H1 (cell line): ENCODE measurements around the gene CPE. TPM values are rescaled to one million over a fixed set of nuclear protein-coding genes. Genes with fewer than 3 reads are reported as not detected.

ENCODE experiments used
- CTCF ChIA-PET: fragments of 300-600 bp; sonication (Branson Sonifier 250); formaldehyde crosslinking; loops from one replicate; lab custom pipeline; 2021; ENCODE audit not compliant: partially characterized antibody; lab: Charles Lee
- POLR2A ChIA-PET: fragments of 300-600 bp; sonication (Branson Sonifier 250); formaldehyde crosslinking; loops from one replicate; lab custom pipeline; 2021; ENCODE audit warnings: inconsistent platforms; ENCODE audit not compliant: partially characterized antibody; lab: Charles Lee
- DNase-seq, 2 experiments: peaks; one replicate each; pipeline versions ENCODE4 v3.0.0 to v3.0.0-alpha.2; 2010 to 2022; ENCODE audit warnings: low spot score in 2 of 2, low read depth in 1 of 2, mixed read lengths in 1 of 2
- FAIRE-seq: peaks from 2 replicates; lab custom pipeline; 2011; peaks lifted over from hg19 to GRCh38; lab: Jason Lieb, UNC
- H2AFZ ChIP-seq: 2 replicates; pipeline ENCODE4 v1.8.1; 2012; ENCODE audit warnings: low read length, inconsistent platforms
- H2AK5ac ChIP-seq: 2 replicates; pipeline ENCODE4 v1.6.1; 2013; ENCODE audit warnings: low read depth, low read length
- H2BK120ac ChIP-seq: replicated peaks from 2 replicates; pipeline ENCODE3; 2013; ENCODE audit warnings: low read depth, low read length, inconsistent platforms
- H2BK12ac ChIP-seq: 2 replicates; pipeline ENCODE4 v1.6.1; 2013; ENCODE audit warnings: low read depth, low read length
- H2BK15ac ChIP-seq: 2 replicates; pipeline ENCODE4 v1.6.1; 2013; ENCODE audit warnings: low read length
- H2BK20ac ChIP-seq: 2 replicates; pipeline ENCODE4 v1.6.1; 2013; ENCODE audit warnings: low read length
- H2BK5ac ChIP-seq: 2 replicates; pipeline ENCODE4 v1.6.1; 2013; ENCODE audit warnings: low read depth, low read length
- H3K14ac ChIP-seq: 2 replicates; pipeline ENCODE4 v1.6.1; 2013; ENCODE audit warnings: inconsistent platforms; ENCODE audit not compliant: insufficient read length
- H3K18ac ChIP-seq: 2 replicates; pipeline ENCODE4 v1.6.1; 2013; ENCODE audit warnings: low read length; ENCODE audit errors: extremely low read depth
- H3K23ac ChIP-seq: 2 replicates; pipeline ENCODE4 v1.6.1; 2013; ENCODE audit warnings: inconsistent platforms; ENCODE audit not compliant: insufficient read length
- H3K23me2 ChIP-seq: 2 replicates; pipeline ENCODE4 v1.6.1; 2013; ENCODE audit warnings: low read depth, low read length
- H3K27ac ChIP-seq: 2 replicates; pipeline ENCODE4 v1.6.1; 2011; ENCODE audit warnings: low read depth, low read length, inconsistent platforms
- H3K27me3 ChIP-seq, 4 experiments: replicated peaks in 1 of 4; 1 replicate in 1 of 4; 2 replicates in 3 of 4; pipeline versions ENCODE4 v1.6.1 to v1.8.1; 2011 to 2013; ENCODE audit warnings: low read length in 3 of 4, mild to moderate bottlenecking in 3 of 4, inconsistent platforms in 2 of 4, mixed read lengths in 2 of 4, moderate library complexity in 1 of 4; ENCODE audit not compliant: control insufficient read depth in 3 of 4, insufficient read depth in 3 of 4; ENCODE audit errors: extremely low read depth in 1 of 4
- H3K36me3 ChIP-seq, 4 experiments: 2 replicates each; pipeline versions ENCODE4 v1.6.1 to v1.8.1; 2011 to 2013; ENCODE audit warnings: mild to moderate bottlenecking in 4 of 4, low read length in 3 of 4, moderate library complexity in 2 of 4, control low read depth in 1 of 4, inconsistent platforms in 1 of 4; ENCODE audit not compliant: insufficient read depth in 4 of 4, control insufficient read depth in 2 of 4
- H3K4ac ChIP-seq: replicated peaks from 2 replicates; pipeline ENCODE3; 2013; ENCODE audit warnings: low read length, low read depth, mixed read lengths, inconsistent platforms; ENCODE audit not compliant: insufficient read length
- H3K4me1 ChIP-seq, 4 experiments: replicated peaks in 1 of 4; 1 replicate in 1 of 4; 2 replicates in 3 of 4; pipeline versions ENCODE4 v1.6.1 to v1.8.1; 2011 to 2013; ENCODE audit warnings: low read length in 3 of 4, inconsistent platforms in 2 of 4, mixed read lengths in 1 of 4; ENCODE audit not compliant: insufficient read depth in 4 of 4, control insufficient read depth in 3 of 4
- H3K4me2 ChIP-seq, 2 experiments: 2 replicates each; pipeline versions ENCODE4 v1.6.1 to v1.8.1; 2011 to 2013; ENCODE audit warnings: low read depth in 2 of 2, low read length in 2 of 2, control low read depth in 1 of 2, inconsistent platforms in 1 of 2, mild to moderate bottlenecking in 1 of 2; ENCODE audit not compliant: insufficient read depth in 1 of 2
- H3K4me3 ChIP-seq, 4 experiments: fragments of 200-600, 300-600 bp in 1 of 4; sonication (generic), shearing (Covaris generic), sonication (Bioruptor Twin) in 1 of 4; 2 replicates each; pipeline versions ENCODE4 v1.5.1 to v1.8.1; 2011 to 2016; ENCODE audit warnings: low read length in 4 of 4, low read depth in 3 of 4, control low read depth in 2 of 4, inconsistent platforms in 2 of 4, mild to moderate bottlenecking in 2 of 4, mixed read lengths in 1 of 4, moderate library complexity in 1 of 4; ENCODE audit not compliant: insufficient read depth in 2 of 4; ENCODE audit errors: extremely low read depth in 1 of 4
- H3K56ac ChIP-seq: replicated peaks from 2 replicates; pipeline ENCODE3; 2013; ENCODE audit warnings: low read depth, mild to moderate bottlenecking, mixed read lengths, low read length, inconsistent platforms; ENCODE audit not compliant: insufficient read length
- H3K79me1 ChIP-seq: 2 replicates; pipeline ENCODE4 v1.6.1; 2013; ENCODE audit warnings: low read depth, low read length, control low read depth
- H3K79me2 ChIP-seq, 2 experiments: 2 replicates each; pipeline versions ENCODE4 v1.6.1 to v1.8.1; 2012 to 2013; ENCODE audit warnings: low read length in 2 of 2, mild to moderate bottlenecking in 2 of 2, inconsistent platforms in 1 of 2; ENCODE audit not compliant: insufficient read depth in 2 of 2, control insufficient read depth in 1 of 2
- H3K9ac ChIP-seq, 4 experiments: replicated peaks in 1 of 4; 1 replicate in 1 of 4; 2 replicates in 3 of 4; pipeline versions ENCODE4 v1.6.1 to v1.8.1; 2011 to 2013; ENCODE audit warnings: low read depth in 3 of 4, low read length in 3 of 4, control low read depth in 2 of 4, mild to moderate bottlenecking in 2 of 4, moderate library complexity in 2 of 4, inconsistent platforms in 1 of 4; ENCODE audit errors: extremely low read depth in 1 of 4
- H3K9me3 ChIP-seq, 2 experiments: 2 replicates each; pipeline versions ENCODE4 v1.6.1 to v1.8.1; 2012 to 2013; ENCODE audit warnings: mild to moderate bottlenecking in 2 of 2, moderate library complexity in 2 of 2, control low read depth in 1 of 2, inconsistent platforms in 1 of 2, low read depth in 1 of 2, low read length in 1 of 2, mixed read lengths in 1 of 2; ENCODE audit not compliant: insufficient read depth in 2 of 2
- H4K20me1 ChIP-seq, 2 experiments: replicated peaks in 1 of 2; 2 replicates each; pipeline versions ENCODE3 to v1.8.1; 2011 to 2013; ENCODE audit warnings: inconsistent platforms in 2 of 2, low read length in 2 of 2, mild to moderate bottlenecking in 1 of 2; ENCODE audit not compliant: insufficient read depth in 2 of 2, control insufficient read depth in 1 of 2
- H4K5ac ChIP-seq: 2 replicates; pipeline ENCODE4 v1.6.1; 2013; ENCODE audit warnings: low read length, low read depth, mixed read lengths, inconsistent platforms; ENCODE audit not compliant: insufficient read length
- H4K8ac ChIP-seq: 2 replicates; pipeline ENCODE4 v1.8.0; 2013; ENCODE audit warnings: mild to moderate bottlenecking, moderate library complexity, low read length, inconsistent platforms; ENCODE audit not compliant: insufficient read depth; ENCODE audit errors: extremely low read depth
- H4K91ac ChIP-seq: replicated peaks from 2 replicates; pipeline ENCODE3; 2013; ENCODE audit warnings: low read length, mixed read lengths, inconsistent platforms; ENCODE audit not compliant: insufficient read length
- CHD2 ChIP-seq: IDR thresholded peaks from 2 replicates; pipeline ENCODE4 v1.6.1; 2012; ENCODE audit warnings: low read length, improper control_type of control experiment
- CTCF ChIP-seq, 3 experiments: IDR thresholded peaks; 1 replicate in 2 of 3; 2 replicates in 1 of 3; pipeline versions ENCODE4 v1.5.1 to v1.6.1; 2011; ENCODE audit warnings: low read length in 3 of 3, mild to moderate bottlenecking in 3 of 3, inconsistent platforms in 2 of 3, low read depth in 1 of 3, moderate library complexity in 1 of 3; ENCODE audit not compliant: insufficient read depth in 1 of 3; ENCODE audit errors: control extremely low read depth in 1 of 3
- RAD21 ChIP-seq, 2 experiments: IDR thresholded peaks in 1 of 2; conservative IDR thresholded peaks in 1 of 2; 2 replicates each; pipeline ENCODE4 v1.6.1; 2011; ENCODE audit warnings: low read depth in 2 of 2, low read length in 2 of 2, improper control_type of control experiment in 1 of 2, inconsistent platforms in 1 of 2, mild to moderate bottlenecking in 1 of 2, moderate library complexity in 1 of 2
- WGBS, 2 experiments: shearing (Covaris generic) in 1 of 2; methylation state at CpG; one replicate each; pipeline versions ENCODE4 v1.1.6 to v1.1.7; 2013 to 2015; ENCODE audit warnings: low lambda C conversion rate in 2 of 2, mixed read lengths in 2 of 2, inconsistent platforms in 1 of 2, low coverage in 1 of 2, missing lambda C conversion rate in 1 of 2; ENCODE audit not compliant: insufficient replicate concordance in 2 of 2, insufficient coverage in 1 of 2, insufficient read length in 1 of 2; ENCODE audit errors: extremely low coverage in 1 of 2, missing lambda C conversion rate in 1 of 2; 5-methylcytosine and 5-hydroxymethylcytosine counted together
- polyA plus RNA-seq, 7 experiments: library from polyadenylated mRNA; depleted of rRNA in 3 of 7; stranded (reverse) in 5 of 7; unstranded in 2 of 7; fragments of >200 nt in 5 of 7; fragments of 200-250 nt in 2 of 7; gene quantifications; 1 replicate in 5 of 7; 2 replicates in 1 of 7; 4 replicates in 1 of 7; pipeline versions ENCODE4 v1.2.1 to v1.2.3, GENCODE V29; 2011 to 2013; ENCODE audit warnings: missing spikeins in 2 of 7, mixed read lengths in 2 of 7
- total RNA-seq: library from RNA; stranded (reverse); fragmentation: NEBNext Ultra II Directional; extraction: Animal tissue kit (Norgen Biotek cat#: 25700); gene quantifications from 2 replicates; pipeline ENCODE4 v1.2.1, GENCODE V29; 2021

Gene CPE
- total and polyA plus RNA-seq, 2 of the 8 experiments (the other 6 are each of a cell fraction or from before 2014, with no cell fraction given): 9.4 to 10.2 TPM

- H3K4me3 ChIP-seq: no peak overlapping the region
- no peaks in the 10 kb centered on the region; the same call in 1 of the 2 replicates for H3K23me2 ChIP-seq
- TF ChIP-seq CHD2 (no peak), RAD21 (IDR thresholded peaks at IDR 0.05 in 1 of 2, conservative IDR thresholded peaks at IDR 0.05 in 1 of 2; ENCODE audit: low read depth in 2 of 2, low read length in 2 of 2) (peak; percentile 72 to 80), CTCF (IDR thresholded peaks at IDR 0.05; ENCODE audit: control extremely low read depth in 1 of 3, insufficient read depth in 1 of 3, low read depth in 1 of 3, low read length in 3 of 3) (peak; percentile 61 to 83 (median 69))
- no peaks in the 10 kb centered on the region for H3K79me1 ChIP-seq
- H3K27me3 ChIP-seq: no peaks in the 10 kb centered on the region
- no peak overlapping the region for H3K4me2 ChIP-seq
- no peak overlapping the region for H2BK120ac ChIP-seq
- no peak overlapping the region for H4K91ac ChIP-seq
- no peak overlapping the region for H2BK12ac ChIP-seq
- no peak overlapping the region for H4K8ac ChIP-seq
- H2BK5ac ChIP-seq: no peak overlapping the region
- H2AFZ ChIP-seq: no peak overlapping the region
- no peak overlapping the region for H4K5ac ChIP-seq
- no peak overlapping the region for H2BK20ac ChIP-seq
- no peak overlapping the region for H2AK5ac ChIP-seq
- H3K27ac ChIP-seq: no peak overlapping the region
- no peak overlapping the region for H2BK15ac ChIP-seq
- ChIA-PET POLR2A (interaction anchor here (1.4 kb wide), 1 partner anchor 30 kb away, joined by 3 read pairs; no protein-coding TSS in a partner anchor), CTCF (interaction anchor here (0.6 to 4.7 kb wide), 35 partner anchors 9 to 1574 kb away, joined by 3 to 24 read pairs (median 4); partner anchors contain the start of gene TMEM192)
- FAIRE-seq (peak; percentile 91), DNase-seq (no peak)
- no peak overlapping the region for H3K14ac ChIP-seq
- WGBS, 2 experiments: 36% methylated on average over 2 of the region's 2 CpGs; no CpG with 5 or more reads in 1 of the 2 experiments
- H3K4me1 ChIP-seq: no peaks in the 10 kb centered on the region
- peaks cover 0 to 5% of the 10 kb centered on the region in 2 experiments; a peak in 1 of 4 replicates for H3K9me3 ChIP-seq
- no peak overlapping the region for H3K4ac ChIP-seq
- H3K18ac ChIP-seq: no peak overlapping the region
- no peak overlapping the region for H3K23ac ChIP-seq
- no peak overlapping the region for H3K56ac ChIP-seq
- no peak overlapping the region for H3K9ac ChIP-seq
- no peaks in the 10 kb centered on the region for H3K79me2 ChIP-seq
- H3K36me3 ChIP-seq: no peaks in the 10 kb centered on the region
- no peaks in the 10 kb centered on the region for H4K20me1 ChIP-seq
Observed at GRCh38 chr4:165355900-165356300, 22.9 kb upstream of the CPE start.
